Measurements from ENCODE around the gene FUNDC2. TPM values are rescaled to one million over a fixed set of nuclear protein-coding genes. Genes with fewer than 3 reads are reported as not detected.

FUNDC2 gene
- polyA plus RNA-seq, 4 donors = 98.1 to 135 (median 109) TPM

DNA sequence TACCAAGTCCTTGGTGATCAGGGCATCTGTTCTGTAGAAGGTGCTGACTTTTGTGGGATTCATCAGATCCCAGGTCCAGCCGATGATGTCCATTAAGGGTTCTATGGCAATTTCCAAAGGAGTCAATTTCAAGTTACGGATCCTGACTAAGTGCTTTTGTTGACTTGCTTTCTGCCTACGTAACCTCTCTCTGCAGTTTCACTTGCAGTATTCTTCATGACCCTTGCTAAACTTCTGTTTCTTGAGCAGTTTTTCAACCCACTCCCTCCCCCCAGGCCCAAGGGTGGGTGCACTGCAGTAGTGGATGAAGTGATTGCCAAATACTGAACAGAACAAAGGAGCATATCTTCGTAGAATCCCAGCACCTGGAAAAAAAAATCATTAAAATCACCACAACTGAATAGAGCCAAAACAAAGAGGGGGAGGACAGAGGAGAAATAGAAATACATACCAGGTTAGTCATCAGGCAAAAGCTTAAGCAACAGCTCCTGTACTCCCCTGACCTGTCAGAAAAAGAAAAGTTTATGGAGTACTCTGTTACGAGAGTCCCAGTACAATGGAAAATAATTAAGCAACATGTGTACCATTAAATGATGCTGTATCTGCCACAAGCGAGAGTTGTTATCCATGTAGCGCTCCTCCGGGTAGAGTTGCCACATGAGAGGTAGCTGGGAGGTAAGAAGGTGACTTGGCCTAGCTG lies 38.5 kb downstream of the FUNDC2 start:
- no peak for DNase-seq (ENCODE audit: low read depth in 4 of 4, low spot score in 2 of 4)

DNA sequence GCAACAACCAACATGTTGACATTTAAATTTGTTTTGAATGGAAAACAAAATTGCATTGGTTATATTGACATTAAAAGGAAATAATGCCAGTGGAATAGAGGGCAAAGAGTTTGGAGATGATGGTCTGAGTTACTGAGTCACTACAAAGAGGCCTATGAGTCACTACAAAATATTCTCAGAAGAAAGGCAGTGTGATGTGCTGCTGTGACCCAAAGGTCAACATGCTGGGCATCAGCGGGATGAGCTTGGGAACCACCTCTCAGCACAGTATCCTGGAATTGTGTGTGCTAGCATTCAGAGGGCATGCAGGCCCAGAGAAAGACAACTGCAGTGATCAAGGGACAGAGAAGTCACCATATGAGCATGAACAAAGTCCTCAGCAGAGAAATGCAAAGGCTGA lies 41.5 kb downstream of the FUNDC2 start:
- no peak for DNase-seq (ENCODE audit: low read depth in 4 of 4, low spot score in 2 of 4)

DNA sequence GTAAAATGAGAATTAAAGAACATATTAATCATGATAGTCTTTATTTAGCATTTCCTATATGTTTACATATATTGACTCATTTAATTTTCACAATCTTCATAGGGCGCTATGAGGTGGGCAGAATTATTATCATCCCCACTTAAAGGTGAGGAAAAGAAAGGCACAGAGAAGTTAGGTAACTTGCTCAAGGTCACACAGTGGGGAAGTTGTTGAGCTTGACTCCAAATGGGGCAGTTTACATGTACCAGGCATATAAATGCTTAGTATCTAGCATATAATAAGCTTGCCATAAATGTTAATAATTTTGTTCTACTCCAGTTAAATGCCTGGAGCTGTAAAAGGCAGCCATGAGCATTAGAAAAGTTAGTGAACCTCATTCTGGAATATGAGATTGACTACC lies 42.8 kb downstream of the FUNDC2 start:
- no peak for DNase-seq (ENCODE audit: low read depth in 4 of 4, low spot score in 2 of 4)

DNA sequence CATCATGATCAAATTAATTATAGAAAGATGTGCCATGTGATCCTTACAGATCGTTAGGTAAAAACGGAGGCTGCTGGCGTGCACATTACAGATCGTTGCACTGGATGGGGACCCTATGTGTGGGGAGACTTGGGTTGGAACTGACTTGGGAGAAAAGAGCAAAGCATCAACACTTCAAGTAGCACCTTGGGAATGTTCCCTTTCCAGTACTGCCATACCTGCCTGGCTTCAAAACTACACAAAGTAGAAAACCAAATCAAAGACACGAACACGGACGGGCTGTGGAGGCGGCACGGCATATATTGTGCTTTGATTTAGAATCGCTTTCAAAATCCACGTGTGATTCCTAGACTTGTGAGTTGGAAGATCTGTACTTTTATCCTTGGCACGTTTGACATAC lies 43.4 kb downstream of the FUNDC2 start:
- DNase-seq (ENCODE audit: low read depth in 4 of 4, low spot score in 2 of 4) = no peak

DNA sequence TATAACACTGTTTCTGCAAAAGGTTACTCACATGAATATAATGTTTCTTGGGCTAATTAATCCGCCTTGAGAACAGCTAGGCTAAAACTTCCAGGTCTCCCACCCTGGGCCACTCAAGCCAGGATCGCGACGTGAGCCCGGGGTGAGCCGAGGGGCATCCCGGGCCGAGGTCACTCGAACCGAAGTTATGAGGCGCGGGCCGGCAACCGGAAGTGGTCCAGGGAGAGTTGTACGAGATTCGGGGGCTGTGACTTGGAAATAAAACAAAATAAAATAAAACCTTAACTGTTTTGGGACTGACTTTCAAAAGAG lies 44.0 kb downstream of the FUNDC2 start:
- peak in 1 of 4 donors; percentile 22 for DNase-seq (ENCODE audit: low read depth in 4 of 4, low spot score in 2 of 4)

DNA sequence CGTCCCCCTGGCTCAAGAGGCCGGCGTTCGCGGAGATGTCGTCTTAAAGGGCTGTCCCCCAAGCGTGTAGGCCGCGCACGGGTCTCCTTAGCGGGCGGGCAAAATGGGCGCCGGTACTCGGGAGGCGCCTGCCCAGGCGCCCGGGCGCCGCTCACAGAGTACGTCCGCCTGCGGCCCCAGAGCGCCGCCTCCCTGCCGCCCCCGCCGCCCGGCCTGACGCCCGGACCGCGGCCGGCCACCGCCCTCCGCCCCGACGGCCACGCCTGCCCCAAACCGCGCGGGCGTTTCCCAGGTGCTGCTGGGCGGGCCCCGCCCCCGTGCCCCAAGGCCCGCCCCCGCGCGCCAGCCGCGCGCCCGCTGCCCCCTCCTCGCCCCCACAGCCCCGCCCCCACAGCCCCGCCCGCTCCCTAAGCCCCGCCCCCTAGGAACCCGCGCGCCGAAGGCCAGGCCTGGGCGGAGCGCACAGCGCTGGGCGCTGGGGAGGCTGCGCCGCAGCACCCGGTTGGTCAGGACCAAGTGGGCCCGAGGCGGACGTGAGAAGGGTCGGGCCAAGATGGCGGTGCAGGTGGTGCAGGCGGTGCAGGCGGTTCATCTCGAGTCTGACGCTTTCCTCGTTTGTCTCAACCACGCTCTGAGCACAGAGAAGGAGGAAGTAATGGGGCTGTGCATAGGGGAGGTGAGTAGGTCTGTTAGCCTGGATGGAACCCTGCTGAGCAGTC lies 44.5 kb downstream of the FUNDC2 start, which contains the start of the genes BRCC3, CMC4 and MTCP1:
TSS of gene BRCC3 (plus strand) at position 534 of the 719 bp plus-strand sequence. CDS start at position 554, 20 bp downstream.
TSS of gene CMC4 (minus strand) at position 162 of the 719 bp plus-strand sequence. CDS start 7,113 bp downstream, outside the sequence.
TSS of gene MTCP1 (minus strand) at position 162 of the 719 bp plus-strand sequence. CDS start 5,126 bp downstream, outside the sequence.
- peak in 3 of 4 donors; percentile 32 to 55 (median 41) for DNase-seq (ENCODE audit: low read depth in 4 of 4, low spot score in 2 of 4)

DNA sequence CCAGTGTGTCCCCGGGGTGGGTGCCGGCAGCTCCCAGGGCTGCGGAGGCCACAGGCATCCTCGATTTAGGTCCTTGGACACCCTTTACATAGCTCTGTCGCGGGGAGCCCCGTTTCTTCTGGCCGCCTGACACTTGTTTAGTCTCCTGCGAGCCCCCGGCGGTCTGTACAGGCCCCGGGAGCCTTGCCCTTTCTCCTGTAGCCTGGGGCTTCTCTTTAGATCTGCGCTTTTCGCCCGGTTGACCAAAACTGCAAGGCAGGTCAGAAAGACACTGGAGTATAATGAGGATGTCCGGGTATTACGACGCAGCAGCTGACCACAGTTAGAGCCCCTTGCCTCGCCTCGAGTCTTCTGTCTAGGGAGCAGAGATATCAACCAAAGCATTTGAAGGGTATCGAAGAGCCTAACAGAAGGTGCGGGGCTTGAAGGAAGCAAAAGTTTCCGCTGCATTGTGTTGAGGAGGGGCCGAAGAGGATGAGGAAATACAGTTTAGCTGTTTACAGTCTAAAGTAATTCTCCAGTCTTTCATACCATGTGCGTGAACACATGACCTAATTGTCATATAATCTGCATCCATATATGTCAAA lies 45.1 kb downstream of the FUNDC2 start:
- DNase-seq (ENCODE audit: low read depth in 4 of 4, low spot score in 2 of 4) = no peak

DNA sequence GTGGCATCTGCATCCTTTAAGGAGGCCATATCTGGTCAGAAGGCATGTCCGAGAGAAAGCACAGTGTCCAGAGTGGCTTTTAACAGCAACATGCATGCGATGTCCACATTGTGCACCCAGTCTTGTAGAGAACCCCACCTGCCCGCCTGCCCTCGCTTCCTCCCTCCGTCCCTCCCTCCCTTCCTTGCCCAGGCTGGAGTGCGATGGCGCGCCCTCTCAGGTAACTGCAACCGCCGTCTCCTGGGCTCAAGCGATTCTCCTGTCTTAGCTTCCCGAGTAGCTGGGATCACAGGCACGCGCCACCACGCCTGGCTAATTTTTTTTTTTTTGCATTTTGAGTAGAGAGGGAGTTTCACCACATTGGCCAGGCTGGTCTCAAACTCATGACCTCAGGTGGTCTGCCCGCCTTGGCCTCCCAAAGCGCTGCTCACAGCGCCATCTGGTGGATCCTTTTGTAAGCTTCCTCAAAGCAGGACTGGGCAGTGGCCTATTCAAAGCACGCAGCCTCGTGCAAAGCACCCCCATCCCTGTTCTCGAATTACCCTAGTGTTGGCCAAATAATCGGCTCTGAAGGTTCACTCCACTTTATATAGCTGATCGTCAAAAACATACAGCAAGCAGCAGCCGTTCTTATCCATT lies 59.7 kb downstream of the FUNDC2 start:
- DNase-seq (ENCODE audit: low read depth in 4 of 4, low spot score in 2 of 4) = no peak

DNA sequence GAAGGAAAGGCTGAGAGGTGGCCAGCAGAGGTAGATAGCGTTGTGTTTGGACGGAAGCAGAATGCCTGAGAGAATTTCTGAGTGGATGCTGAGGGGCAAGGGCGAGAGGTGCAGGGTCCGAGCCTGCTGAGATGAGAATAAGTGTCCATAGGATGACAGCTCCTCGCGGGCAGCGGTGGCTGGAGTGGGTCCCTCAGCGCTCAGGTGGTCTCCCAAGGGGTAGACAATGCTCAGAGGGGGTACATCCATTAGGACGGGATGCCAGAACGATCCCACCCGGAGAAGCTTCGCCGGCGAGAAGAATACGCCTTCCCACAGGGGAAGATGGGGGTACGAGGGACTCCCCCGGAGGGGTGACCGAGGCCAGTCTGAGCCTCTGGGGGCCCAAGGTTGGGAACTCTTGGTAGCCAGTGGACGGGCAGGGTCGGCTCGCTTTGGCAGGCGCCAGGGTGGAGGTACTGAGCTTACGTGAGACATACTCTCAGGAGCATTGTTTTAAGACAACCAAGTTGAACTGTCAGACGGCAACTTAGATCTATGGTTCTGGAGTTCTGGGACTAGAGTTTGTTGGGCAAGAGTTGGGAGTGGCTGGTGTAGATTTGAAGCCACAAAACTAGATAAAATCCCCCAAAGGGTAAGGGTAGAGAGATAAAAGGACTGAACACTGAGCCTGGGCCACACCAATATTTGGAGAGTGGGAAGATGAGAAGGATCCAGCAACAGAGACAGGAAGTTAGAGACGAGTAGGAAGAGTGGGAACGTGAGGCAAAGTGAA lies 60.5 kb downstream of the FUNDC2 start:
- DNase-seq (ENCODE audit: low read depth in 4 of 4, low spot score in 2 of 4) = no peak

DNA sequence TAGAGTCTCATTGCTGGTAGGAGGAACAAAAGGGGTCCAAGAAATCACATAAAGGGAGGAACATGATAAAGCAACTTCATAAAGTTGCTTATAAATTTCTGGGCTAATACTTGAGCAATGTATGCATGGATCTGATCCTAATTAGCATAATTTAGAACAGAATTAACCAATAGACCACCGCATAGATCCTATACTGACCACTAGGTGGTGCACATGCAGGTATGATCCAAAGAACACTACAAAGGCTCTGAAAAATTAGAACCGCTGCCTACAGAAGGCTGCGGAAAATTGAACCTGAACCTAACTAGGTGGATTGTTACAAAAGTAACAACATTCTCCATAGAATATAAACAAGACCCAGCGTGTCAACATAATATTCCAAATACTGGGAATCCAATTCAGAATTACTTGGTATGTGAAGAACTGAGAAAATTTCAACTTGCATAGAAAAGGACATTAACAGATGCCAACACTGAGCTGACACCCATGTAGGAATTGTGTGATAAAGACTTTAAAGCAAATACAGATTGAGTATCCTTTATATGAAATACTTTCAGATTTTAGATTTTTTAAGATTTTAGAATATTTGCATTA lies 67.9 kb downstream of the FUNDC2 start:
- DNase-seq (ENCODE audit: low read depth in 4 of 4, low spot score in 2 of 4) = no peak

DNA sequence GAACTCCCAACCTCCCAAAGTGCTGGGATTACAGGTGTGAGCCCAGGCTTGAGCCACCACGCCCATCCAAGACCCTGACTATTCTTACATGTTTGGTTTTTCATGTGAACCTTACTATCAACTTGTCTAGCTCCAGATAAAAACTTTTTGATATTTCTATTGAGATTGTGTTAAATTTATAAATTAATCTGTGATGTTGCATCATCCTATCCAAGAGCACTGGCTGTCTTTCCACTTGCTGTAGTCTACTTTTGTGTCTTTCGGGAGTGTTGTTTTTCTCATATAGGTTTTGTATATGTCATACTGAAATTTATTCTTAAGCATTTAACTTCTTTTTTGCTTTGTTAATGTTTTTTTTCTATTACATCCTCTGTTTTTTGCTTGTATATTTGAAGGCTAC lies 79.3 kb downstream of the FUNDC2 start:
- DNase-seq (ENCODE audit: low read depth in 4 of 4, low spot score in 2 of 4) = no peak

GRCh38 chrX:155108427-155108826 lies 81.8 kb downstream of the FUNDC2 start:
- DNase-seq (ENCODE audit: low read depth in 4 of 4, low spot score in 2 of 4) = no peak

Other genes starting within 250 kb of the FUNDC2 start
- 10 to 100 TPM; 28.4 to 38.3 (median 34.2) TPM for gene MPP1, start 221.4 kb upstream of the FUNDC2 start, polyA plus RNA-seq (ENCODE audit: insufficient read length in 4 of 4)
- not detected for gene SMIM9, start 192.2 kb upstream of the FUNDC2 start, polyA plus RNA-seq (ENCODE audit: insufficient read length in 4 of 4)
- gene F8A1, start 140.5 kb upstream of the FUNDC2 start, polyA plus RNA-seq (ENCODE audit: insufficient read length in 4 of 4) = 10 to 100 TPM in 3 of 4 donors, 1 to 10 TPM in 1; 9.0 to 22.9 (median 17.4) TPM
- gene F8, start 4.1 kb upstream of the FUNDC2 start, polyA plus RNA-seq (ENCODE audit: insufficient read length in 4 of 4) = 10 to 100 TPM; 12.0 to 17.4 (median 13.3) TPM
- 10 to 100 TPM in 1 of 4 donors, 1 to 10 TPM in 3; 7.2 to 10.0 (median 8.7) TPM for gene CMC4, start 44.3 kb downstream of the FUNDC2 start, polyA plus RNA-seq (ENCODE audit: insufficient read length in 4 of 4)
- gene MTCP1, start 44.3 kb downstream of the FUNDC2 start, polyA plus RNA-seq (ENCODE audit: insufficient read length in 4 of 4) = 10 to 100 TPM; 18.5 to 26.7 (median 22.6) TPM
- gene BRCC3, start 44.7 kb downstream of the FUNDC2 start, polyA plus RNA-seq (ENCODE audit: insufficient read length in 4 of 4) = 10 to 100 TPM; 25.1 to 30.5 (median 27.6) TPM
- 10 to 100 TPM; 66.7 to 89.2 (median 79.6) TPM for gene VBP1, start 189.6 kb downstream of the FUNDC2 start, polyA plus RNA-seq (ENCODE audit: insufficient read length in 4 of 4)
- gene RAB39B, start 237.6 kb downstream of the FUNDC2 start, polyA plus RNA-seq (ENCODE audit: insufficient read length in 4 of 4) = 1 to 10 TPM; 2.8 to 3.3 (median 3.1) TPM